ENCODE measurements around the gene ABHD12.

DNA sequence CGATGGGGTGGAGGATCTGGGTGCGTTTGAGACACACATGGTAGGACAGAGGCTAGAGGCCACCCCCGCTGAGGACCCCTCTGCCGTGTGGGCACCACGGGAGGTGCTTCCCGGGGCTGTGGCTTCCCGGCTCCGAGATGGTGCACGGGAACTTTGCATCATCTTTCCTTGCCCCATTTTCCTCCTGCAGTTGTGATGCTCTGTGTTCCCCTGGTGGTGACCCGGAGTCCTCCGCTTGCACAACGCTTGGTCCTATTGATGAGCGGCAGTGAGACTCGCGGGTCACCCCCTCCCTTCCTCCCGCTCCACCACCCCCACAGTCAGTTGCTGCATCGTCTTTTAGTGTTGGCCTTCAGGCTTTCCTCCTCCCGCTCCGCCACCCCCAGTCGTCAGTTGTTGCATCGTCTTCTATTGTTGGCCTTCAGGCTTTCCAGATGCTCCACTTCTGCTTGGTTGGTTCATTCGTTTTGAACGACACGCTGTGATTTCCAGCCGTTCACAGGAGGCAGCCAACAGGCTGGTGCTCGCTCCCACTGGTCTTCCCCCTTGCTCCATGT is 105.5 kb downstream of the ABHD12 start:
- TF ChIP-seq POLR2A (IDR thresholded peaks at IDR 0.05; ENCODE audit: low read depth, low read length) (no peak), POLR2AphosphoS5 (IDR thresholded peaks at IDR 0.05; ENCODE audit: low read depth, low read length) (no peak), TAF1 (IDR thresholded peaks at IDR 0.05; ENCODE audit: low read depth, low read length) (no peak), PAX5 (IDR thresholded peaks at IDR 0.05; ENCODE audit: insufficient read depth, low read length, severe bottlenecking) (no peak)

All from GM12891 (cell line).